DND-41 (cell line): ENCODE data around the gene NARF.

Experiments used
- ATAC-seq: fragments of 200-7000 bp; cut with Tn5 transposase; 3 replicates; pipeline ENCODE4 v1.9.1; 2021; ENCODE audit warnings: low read depth; ENCODE audit not compliant: insufficient read depth
- DNase-seq: peaks from one replicate; pipeline ENCODE4 v3.0.0-alpha.2; 2020
- H2AFZ ChIP-seq: 2 replicates; pipeline ENCODE4 v1.6.0; 2012; ENCODE audit warnings: low read depth, low read length
- H3K27ac ChIP-seq: 2 replicates; pipeline ENCODE4 v1.5.1; 2012; ENCODE audit warnings: low read length, inconsistent platforms
- H3K27me3 ChIP-seq: fragments of 200-600 bp; sonication (generic); 2 replicates; pipeline ENCODE4 v1.6.0; 2012; ENCODE audit warnings: low read length, mild to moderate bottlenecking, inconsistent platforms; ENCODE audit not compliant: insufficient read depth, poor library complexity
- H3K36me3 ChIP-seq: 2 replicates; pipeline ENCODE4 v1.5.1; 2012; ENCODE audit warnings: low read length, inconsistent platforms; ENCODE audit not compliant: insufficient read depth
- H3K4me1 ChIP-seq: 2 replicates; pipeline ENCODE4 v1.5.1; 2012; ENCODE audit warnings: mild to moderate bottlenecking, low read length; ENCODE audit not compliant: insufficient read depth
- H3K4me2 ChIP-seq: 2 replicates; pipeline ENCODE4 v1.6.0; 2012; ENCODE audit warnings: mild to moderate bottlenecking, moderate library complexity, low read length, inconsistent platforms; ENCODE audit not compliant: insufficient read depth
- H3K4me3 ChIP-seq, 2 experiments: fragments of 200-600 bp in 1 of 2; shearing (Covaris generic) in 1 of 2; 2 replicates each; pipeline ENCODE4 v1.5.1; 2012 to 2016; ENCODE audit warnings: inconsistent platforms in 2 of 2, low read length in 2 of 2, mild to moderate bottlenecking in 2 of 2, low read depth in 1 of 2, moderate library complexity in 1 of 2
- H3K79me2 ChIP-seq: 2 replicates; pipeline ENCODE4 v1.6.0; 2012; ENCODE audit warnings: low read length, inconsistent platforms; ENCODE audit not compliant: insufficient read depth
- H3K9ac ChIP-seq: 2 replicates; pipeline ENCODE4 v1.6.0; 2012; ENCODE audit warnings: low read depth, mild to moderate bottlenecking, inconsistent platforms, low read length, moderate library complexity
- H3K9me3 ChIP-seq: 2 replicates; pipeline ENCODE4 v1.5.1; 2012; ENCODE audit warnings: low read length, moderate library complexity, mild to moderate bottlenecking, inconsistent platforms; ENCODE audit not compliant: insufficient read depth, severe bottlenecking
- H4K20me1 ChIP-seq: 2 replicates; pipeline ENCODE4 v1.6.0; 2012; ENCODE audit warnings: low read length; ENCODE audit not compliant: insufficient read depth
- EZH2 ChIP-seq: IDR thresholded peaks from 3 replicates; pipeline ENCODE4 v1.6.1; 2012; ENCODE audit warnings: borderline replicate concordance, low read depth, mild to moderate bottlenecking, moderate library complexity, low read length, inconsistent platforms; ENCODE audit not compliant: severe bottlenecking
- TF ChIP-seq, protein P1 (sequence below): IDR thresholded peaks from 2 replicates; pipeline ENCODE4 v1.5.1; 2012; ENCODE audit warnings: borderline replicate concordance, low read length, moderate library complexity, mild to moderate bottlenecking; ENCODE audit not compliant: poor library complexity, severe bottlenecking; ENCODE audit errors: extremely low read depth

NARF gene

DNA sequence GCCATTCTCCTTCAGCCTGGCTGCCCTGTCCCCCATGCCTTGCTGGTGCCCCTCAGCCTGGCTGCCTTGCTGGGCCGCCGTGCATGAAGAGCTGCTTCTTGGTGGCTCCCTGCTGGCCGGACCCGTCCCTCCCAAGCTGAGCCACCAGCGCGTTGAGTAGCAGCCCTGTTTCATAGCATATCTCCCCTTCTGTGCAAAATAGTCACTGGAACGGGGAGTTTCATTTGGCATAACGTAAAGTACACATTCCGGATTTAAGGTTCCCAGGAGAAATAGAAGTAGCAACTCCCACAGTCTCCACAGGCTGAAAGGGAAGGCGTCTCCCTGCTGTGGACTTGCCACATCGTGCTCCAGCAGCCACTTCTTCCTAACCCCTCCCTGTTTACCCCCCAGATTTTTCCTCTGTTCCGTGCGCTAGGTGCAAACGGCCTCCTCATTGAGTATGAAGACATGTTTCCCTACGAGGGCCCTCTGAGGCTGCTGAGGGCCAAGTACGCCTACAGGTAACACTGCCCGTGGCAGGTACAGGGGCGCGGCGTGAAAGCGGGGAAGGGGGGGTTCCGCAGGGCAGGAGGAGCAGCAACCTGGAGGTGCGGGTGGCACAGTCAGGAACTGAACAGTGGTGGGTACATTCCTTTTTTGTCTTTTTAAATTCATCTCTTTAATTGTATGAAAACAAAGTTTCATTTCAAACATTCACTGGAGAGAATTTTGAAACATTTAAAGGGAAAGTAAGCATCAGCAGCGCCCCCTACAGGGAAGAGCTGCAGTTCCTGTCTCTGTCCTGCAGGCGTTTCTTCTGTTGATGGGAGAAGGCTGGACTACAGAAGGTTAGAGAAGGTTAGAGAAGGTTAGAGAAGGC lies 34.3 kb upstream of the NARF start:
- Histone ChIP-seq H3K36me3 (peaks cover 21% of the 10 kb centered on the region), H4K20me1 (no peaks in the 10 kb centered on the region), H2AFZ (no peak overlapping the region), H3K4me3 (no peak overlapping the region), H3K27ac (no peak overlapping the region), H3K4me2 (no peak overlapping the region), H3K9me3 (no peaks in the 10 kb centered on the region), H3K4me1 (peaks cover 14% of the 10 kb centered on the region), H3K79me2 (peaks cover 8% of the 10 kb centered on the region; the same call in 1 of the 2 replicates), H3K9ac (no peak overlapping the region), H3K27me3 (no peaks in the 10 kb centered on the region)
- peak; percentile 61 for DNase-seq
- TF ChIP-seq, protein P1, sequence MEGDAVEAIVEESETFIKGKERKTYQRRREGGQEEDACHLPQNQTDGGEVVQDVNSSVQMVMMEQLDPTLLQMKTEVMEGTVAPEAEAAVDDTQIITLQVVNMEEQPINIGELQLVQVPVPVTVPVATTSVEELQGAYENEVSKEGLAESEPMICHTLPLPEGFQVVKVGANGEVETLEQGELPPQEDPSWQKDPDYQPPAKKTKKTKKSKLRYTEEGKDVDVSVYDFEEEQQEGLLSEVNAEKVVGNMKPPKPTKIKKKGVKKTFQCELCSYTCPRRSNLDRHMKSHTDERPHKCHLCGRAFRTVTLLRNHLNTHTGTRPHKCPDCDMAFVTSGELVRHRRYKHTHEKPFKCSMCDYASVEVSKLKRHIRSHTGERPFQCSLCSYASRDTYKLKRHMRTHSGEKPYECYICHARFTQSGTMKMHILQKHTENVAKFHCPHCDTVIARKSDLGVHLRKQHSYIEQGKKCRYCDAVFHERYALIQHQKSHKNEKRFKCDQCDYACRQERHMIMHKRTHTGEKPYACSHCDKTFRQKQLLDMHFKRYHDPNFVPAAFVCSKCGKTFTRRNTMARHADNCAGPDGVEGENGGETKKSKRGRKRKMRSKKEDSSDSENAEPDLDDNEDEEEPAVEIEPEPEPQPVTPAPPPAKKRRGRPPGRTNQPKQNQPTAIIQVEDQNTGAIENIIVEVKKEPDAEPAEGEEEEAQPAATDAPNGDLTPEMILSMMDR = peak; percentile 83
- no peak for TF ChIP-seq EZH2
- ATAC-seq = peak; percentile 64

DNA sequence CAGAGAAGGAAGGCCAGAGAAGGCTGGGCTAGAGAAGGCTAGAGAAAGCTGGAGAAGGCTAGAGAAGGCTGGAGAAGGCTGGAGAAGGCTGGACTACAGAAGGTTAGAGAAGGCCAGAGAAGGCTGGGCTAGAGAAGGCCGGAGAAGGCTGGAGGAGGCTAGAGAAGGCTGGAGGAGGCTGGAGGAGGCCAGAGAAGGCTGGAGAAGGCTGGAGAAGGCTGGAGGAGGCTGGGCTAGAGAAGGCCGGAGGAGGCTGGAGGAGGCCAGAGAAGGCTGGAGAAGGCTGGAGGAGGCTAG lies 33.7 kb upstream of the NARF start:
- Histone ChIP-seq H3K9me3 (no peaks in the 10 kb centered on the region), H3K4me3 (no peak overlapping the region), H3K9ac (no peak overlapping the region), H2AFZ (no peak overlapping the region), H3K4me2 (no peak overlapping the region), H3K36me3 (peaks cover 19% of the 10 kb centered on the region), H3K27me3 (no peaks in the 10 kb centered on the region), H3K4me1 (peaks cover 8% of the 10 kb centered on the region), H3K27ac (no peak overlapping the region), H3K79me2 (peaks cover 5% of the 10 kb centered on the region; the same call in 1 of the 2 replicates), H4K20me1 (no peaks in the 10 kb centered on the region)
- DNase-seq (no peak), ATAC-seq (no peak)
- TF ChIP-seq, protein P1 = no peak
- TF ChIP-seq EZH2 = no peak

DNA sequence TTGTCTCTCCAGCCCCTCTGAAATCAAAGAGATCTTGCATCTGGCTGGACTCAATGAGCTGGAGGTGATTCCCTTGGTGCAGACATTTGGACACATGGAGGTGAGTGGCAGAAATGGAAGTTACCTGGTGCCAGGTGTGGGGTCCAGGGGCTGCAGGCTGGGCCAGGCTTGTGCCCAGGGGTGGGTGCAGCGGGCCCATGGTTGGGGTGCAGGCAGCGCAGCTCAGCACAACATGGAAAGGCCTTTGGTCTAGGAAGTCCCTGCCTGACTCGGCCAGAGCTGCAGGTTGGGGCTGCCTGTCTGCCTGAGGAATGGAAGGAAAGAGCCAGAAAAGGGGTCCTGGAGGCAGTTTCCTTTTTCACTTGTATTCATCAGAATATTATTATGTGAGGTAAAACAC lies 30.0 kb upstream of the NARF start:
- no peak overlapping the region for H3K4me2 ChIP-seq
- ATAC-seq = no peak
- DNase-seq = no peak

More for the DNA sequence above, 30.0 kb upstream of the NARF start:
- Histone ChIP-seq H2AFZ (no peak overlapping the region), H3K36me3 (peaks cover 7% of the 10 kb centered on the region; the same call in 1 of the 2 replicates), H4K20me1 (no peaks in the 10 kb centered on the region), H3K9ac (no peak overlapping the region), H3K4me3 (no peak overlapping the region), H3K27me3 (no peaks in the 10 kb centered on the region), H3K9me3 (no peaks in the 10 kb centered on the region), H3K27ac (no peak overlapping the region; the same call in 1 of the 2 replicates), H3K79me2 (no peaks in the 10 kb centered on the region), H3K4me1 (0 out of 2 replicates have a peak, but pooled peaks cover 3% of the 10 kb centered on the region)
- TF ChIP-seq, protein P1 = no peak
- TF ChIP-seq EZH2 = no peak
